K562 (cell line): ENCODE results near the gene SARS1. TPM values are rescaled to one million over a fixed set of nuclear protein-coding genes. Genes with fewer than 3 reads are reported as not detected.

Source experiments
- ARID1B ChIP-seq: fragments of 450-650 bp; IDR thresholded peaks from 2 replicates; pipeline ENCODE4 v1.6.1; 2016; ENCODE audit warnings: antibody characterized with exemption, mild to moderate bottlenecking, inconsistent platforms
- BCOR ChIP-seq: fragments of 450-650 bp; IDR thresholded peaks from 2 replicates; pipeline ENCODE4 v1.6.1; 2016
- CC2D1A ChIP-seq: fragments of 450-650 bp; IDR thresholded peaks from 2 replicates; pipeline ENCODE4 v1.6.1; 2017; ENCODE audit warnings: mild to moderate bottlenecking
- EP400 ChIP-seq: fragments of 450-650 bp; IDR thresholded peaks from 2 replicates; pipeline ENCODE4 v1.6.1; 2017; ENCODE audit warnings: antibody characterized with exemption, mild to moderate bottlenecking, moderate library complexity
- FIP1L1 ChIP-seq: fragments of 200-400 bp; formaldehyde crosslinking; IDR thresholded peaks from 2 replicates; pipeline ENCODE4 v1.6.1; 2018; ENCODE audit warnings: mild to moderate bottlenecking, low read depth, low read length; ENCODE audit not compliant: poor library complexity, severe bottlenecking
- MCM3 ChIP-seq: fragments of 450-650 bp; IDR thresholded peaks from 2 replicates; pipeline ENCODE4 v1.6.1; 2016
- MCM7 ChIP-seq, 2 experiments: fragments of 450-650 bp; IDR thresholded peaks; 2 replicates each; pipeline ENCODE4 v1.6.1; 2016 to 2018
- MTF1 ChIP-seq: fragments of 250-450 bp; sonication (Bioruptor Pico); IDR thresholded peaks from 2 replicates; pipeline ENCODE4 v1.9.0; 2021; ENCODE audit warnings: moderate library complexity, mild to moderate bottlenecking, inconsistent platforms, borderline replicate concordance
- NCOR1 ChIP-seq: fragments of 450-650 bp; IDR thresholded peaks from 2 replicates; pipeline ENCODE4 v1.6.1; 2016; ENCODE audit warnings: mild to moderate bottlenecking, moderate library complexity
- NFRKB ChIP-seq: fragments of 450-650 bp; IDR thresholded peaks from 2 replicates; pipeline ENCODE4 v1.6.1; 2016; ENCODE audit warnings: low read depth
- PCBP2 ChIP-seq: fragments of 200-400 bp; formaldehyde crosslinking; IDR thresholded peaks from 2 replicates; pipeline ENCODE4 v1.6.1; 2018; ENCODE audit warnings: low read length, low read depth, mild to moderate bottlenecking, moderate library complexity; ENCODE audit not compliant: poor library complexity, severe bottlenecking
- RBM22 ChIP-seq: fragments of 200-400 bp; formaldehyde crosslinking; IDR thresholded peaks from 2 replicates; pipeline ENCODE4 v1.6.1; 2018; ENCODE audit warnings: low read length, low read depth; ENCODE audit not compliant: poor library complexity, severe bottlenecking
- RBM34 ChIP-seq: fragments of 200-400 bp; formaldehyde crosslinking; IDR thresholded peaks from 2 replicates; pipeline ENCODE4 v1.6.1; 2018; ENCODE audit warnings: low read length, borderline replicate concordance; ENCODE audit not compliant: insufficient read depth
- RHOXF2B ChIP-seq: fragments of 250-450 bp; sonication (Bioruptor Pico); conservative IDR thresholded peaks from 2 replicates; pipeline ENCODE4 v1.5.1; 2021
- SMARCE1 ChIP-seq: fragments of 450-650 bp; IDR thresholded peaks from 2 replicates; pipeline ENCODE4 v1.7.1; 2016; ENCODE audit warnings: mild to moderate bottlenecking
- SOX6 ChIP-seq: fragments of 450-650 bp; IDR thresholded peaks from 2 replicates; pipeline ENCODE4 v1.6.1; 2014; ENCODE audit warnings: mild to moderate bottlenecking
- STAG1 ChIP-seq: sonication (generic); formaldehyde crosslinking; IDR thresholded peaks from 2 replicates; pipeline ENCODE4 v1.5.0; 2020; ENCODE audit warnings: missing genetic modification reagents, borderline replicate concordance
- STAT5B ChIP-seq: fragments of 250-450 bp; sonication (Bioruptor Pico); IDR thresholded peaks from 2 replicates; pipeline ENCODE4 v1.8.0; 2021; ENCODE audit warnings: mild to moderate bottlenecking, inconsistent platforms
- TAL1 ChIP-seq: fragments of 450-650 bp; IDR thresholded peaks from 2 replicates; pipeline ENCODE4 v1.6.1; 2016; ENCODE audit warnings: mild to moderate bottlenecking
- TCF7 ChIP-seq: sonication (generic); IDR thresholded peaks from 2 replicates; pipeline ENCODE4 v1.6.1; 2016; ENCODE audit warnings: antibody characterized with exemption, borderline replicate concordance
- TCFL5 ChIP-seq: fragments of 250-450 bp; sonication (Bioruptor Pico); conservative IDR thresholded peaks from 2 replicates; pipeline ENCODE4 v1.6.1; 2021; ENCODE audit warnings: mild to moderate bottlenecking, moderate library complexity, matching md5 sums
- TEAD1 ChIP-seq, 2 experiments: fragments of 450-650 bp in 1 of 2; sonication (generic) in 1 of 2; formaldehyde crosslinking; IDR thresholded peaks; 2 replicates each; pipeline versions ENCODE4 v1.4.0 to v1.8.0; 2020 to 2022; ENCODE audit warnings: mild to moderate bottlenecking in 2 of 2, missing genetic modification reagents in 1 of 2
- TEAD4 ChIP-seq, 2 experiments: sonication (generic) in 1 of 2; formaldehyde crosslinking in 1 of 2; IDR thresholded peaks; 2 replicates each; pipeline versions ENCODE4 v1.6.1 to v1.8.0; 2012 to 2022; ENCODE audit warnings: borderline replicate concordance in 1 of 2, inconsistent platforms in 1 of 2, low read length in 1 of 2, mild to moderate bottlenecking in 1 of 2, missing genetic modification reagents in 1 of 2
- ZNF121 ChIP-seq: sonication (generic); formaldehyde crosslinking; conservative IDR thresholded peaks from 2 replicates; pipeline ENCODE4 v1.8.0; 2022; ENCODE audit warnings: missing genetic modification reagents
- ZNF41 ChIP-seq: fragments of 250-450 bp; sonication (Bioruptor Pico); conservative IDR thresholded peaks from 2 replicates; pipeline ENCODE4 v1.4.0; 2020; ENCODE audit warnings: mild to moderate bottlenecking
- ZNF431 ChIP-seq: sonication (generic); formaldehyde crosslinking; IDR thresholded peaks from 2 replicates; pipeline ENCODE4 v1.8.0; 2022; ENCODE audit warnings: mild to moderate bottlenecking, missing genetic modification reagents
- ZNF780A ChIP-seq: fragments of 250-450 bp; sonication (Bioruptor Pico); IDR thresholded peaks from 2 replicates; pipeline ENCODE4 v1.5.0; 2021; ENCODE audit warnings: mild to moderate bottlenecking
- polyA plus RNA-seq, 8 experiments: library from polyadenylated mRNA; depleted of rRNA in 4 of 8; stranded (reverse) in 5 of 8; unstranded in 3 of 8; fragments of >200 nt; fragmentation: Nextera tagmentation in 2 of 8; fragmentation: Illumina TruSeq in 1 of 8; extraction: Ambion mirVana in 2 of 8; extraction: Trizol in 1 of 8; gene quantifications; 2 replicates each; pipeline versions ENCODE4 v1.2.1 to v1.2.3, GENCODE V29; 2011 to 2014; ENCODE audit warnings: inconsistent platforms in 1 of 8, missing spikeins in 1 of 8
- total RNA-seq, 7 experiments: library from RNA; depleted of rRNA in 6 of 7; stranded (reverse); fragments of >200 nt in 6 of 7; fragmentation: Illumina TruSeq in 2 of 7; extraction: Trizol in 2 of 7; gene quantifications; 2 replicates each; pipeline versions ENCODE4 v1.2.1 to v1.2.3, GENCODE V29; 2011 to 2021; ENCODE audit warnings: low replicate concordance in 1 of 7
- TF ChIP-seq, protein P1 (sequence below): sonication (generic); formaldehyde crosslinking; IDR thresholded peaks from 2 replicates; pipeline ENCODE4 v1.8.0; 2022; ENCODE audit warnings: mild to moderate bottlenecking, missing genetic modification reagents
- TF ChIP-seq, protein P2 (sequence below): fragments of 250-450 bp; sonication (Bioruptor Pico); IDR thresholded peaks from 2 replicates; pipeline ENCODE4 v1.8.0; 2021; ENCODE audit warnings: moderate library complexity, mild to moderate bottlenecking, inconsistent platforms
- TF ChIP-seq, protein P3 (sequence below): fragments of 250-450 bp; sonication (Bioruptor Pico); IDR thresholded peaks from 2 replicates; pipeline ENCODE4 v1.4.0; 2020; ENCODE audit warnings: borderline replicate concordance

Gene SARS1
- total and polyA plus RNA-seq, 9 of the 15 experiments (the other 6 are each of a cell fraction or from before 2014, with no cell fraction given), result 221 to 623 (median 254) TPM

DNA sequence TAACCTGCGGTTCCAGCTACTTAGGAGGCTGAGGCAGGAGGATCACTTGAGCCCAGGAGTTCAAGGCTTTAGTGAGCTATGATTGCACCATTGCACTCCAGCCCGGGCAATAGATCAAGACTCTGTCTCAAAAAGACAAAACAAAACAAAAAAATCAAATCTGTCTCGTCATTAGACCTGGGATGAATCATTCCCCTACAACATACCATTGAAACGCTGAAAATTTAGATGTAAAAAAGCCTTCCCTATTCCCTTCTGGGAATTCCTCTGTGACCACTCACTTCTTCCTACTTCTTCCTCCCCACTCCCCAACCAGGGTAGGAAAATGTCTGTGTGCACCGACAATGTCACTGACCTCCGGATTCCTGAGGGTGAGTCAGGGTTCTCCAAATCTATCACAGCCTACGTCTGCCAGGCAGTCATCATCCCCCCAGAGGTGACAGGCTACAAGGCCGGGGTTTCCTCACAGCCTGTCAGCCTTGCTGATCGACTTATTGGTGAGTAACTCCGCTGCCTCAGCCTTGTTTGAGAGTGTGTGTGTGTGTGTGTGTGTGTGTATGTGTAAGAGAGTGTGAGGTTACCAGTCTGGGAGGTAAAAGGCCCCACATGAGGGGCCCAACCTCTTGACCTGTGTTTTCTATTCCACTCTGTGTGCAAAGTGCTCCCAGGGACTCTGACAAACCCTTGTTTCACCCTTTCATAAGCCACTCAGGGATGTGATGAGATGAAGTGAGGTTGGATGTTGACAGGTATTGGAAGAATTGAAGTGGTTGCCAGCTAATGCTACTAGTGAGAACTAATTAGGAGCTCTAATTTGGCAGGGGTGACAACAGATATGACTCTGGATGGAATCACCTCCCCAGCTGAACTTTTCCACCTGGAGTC is 16.3 kb upstream of the SARS1 start (continued):
- TF ChIP-seq TEAD4 (IDR thresholded peaks at IDR 0.05; ENCODE audit: low read length) (peak; percentile 69), TEAD4 (CRISPR knock-in tag; IDR thresholded peaks at IDR 0.05; ENCODE audit: borderline replicate concordance) (no peak), CC2D1A (no peak; the same call in 1 of the 2 replicates), SMARCE1 (peak; percentile 81), RBM22 (no peak), TEAD1 (CRISPR knock-in tag; IDR thresholded peaks at IDR 0.05) (peak in 1 of 2 experiments; percentile 52; a peak in 2 of 4 replicates), ZNF121 (CRISPR knock-in tag) (peak; percentile 75; the same call in 1 of the 2 replicates), ARID1B (peak; percentile 72), MCM3 (no peak), STAG1 (CRISPR knock-in tag) (no peak), SOX6 (no peak), MCM7 (IDR thresholded peaks at IDR 0.05) (no peak; a peak in 1 of 4 replicates), NFRKB (no peak), ZNF41 (no peak), TAL1 (0 out of 2 replicates have a peak, but pooled peaks have one; percentile 8), BCOR (0 out of 2 replicates have a peak, but pooled peaks have one; percentile 22), RBM34 (no peak), FIP1L1 (no peak), EP400 (no peak), PCBP2 (no peak), ZNF431 (CRISPR knock-in tag) (no peak), STAT5B (no peak), RHOXF2B (CRISPR knock-in tag) (no peak), TCFL5 (CRISPR knock-in tag) (no peak), MTF1 (CRISPR knock-in tag) (no peak), TCF7 (no peak), NCOR1 (0 out of 2 replicates have a peak, but pooled peaks have one; percentile 30), ZNF780A (CRISPR knock-in tag) (no peak)
- TF ChIP-seq, protein P1, sequence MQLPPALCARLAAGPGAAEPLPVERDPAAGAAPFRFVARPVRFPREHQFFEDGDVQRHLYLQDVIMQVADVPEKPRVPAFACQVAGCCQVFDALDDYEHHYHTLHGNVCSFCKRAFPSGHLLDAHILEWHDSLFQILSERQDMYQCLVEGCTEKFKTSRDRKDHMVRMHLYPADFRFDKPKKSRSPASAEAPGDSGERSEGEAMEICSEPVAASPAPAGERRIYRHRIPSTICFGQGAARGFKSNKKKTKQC (CRISPR knock-in tag), result no peak
- TF ChIP-seq, protein P2, sequence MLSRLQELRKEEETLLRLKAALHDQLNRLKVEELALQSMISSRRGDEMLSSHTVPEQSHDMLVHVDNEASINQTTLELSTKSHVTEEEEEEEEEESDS (CRISPR knock-in tag), result no peak
- TF ChIP-seq, protein P3, sequence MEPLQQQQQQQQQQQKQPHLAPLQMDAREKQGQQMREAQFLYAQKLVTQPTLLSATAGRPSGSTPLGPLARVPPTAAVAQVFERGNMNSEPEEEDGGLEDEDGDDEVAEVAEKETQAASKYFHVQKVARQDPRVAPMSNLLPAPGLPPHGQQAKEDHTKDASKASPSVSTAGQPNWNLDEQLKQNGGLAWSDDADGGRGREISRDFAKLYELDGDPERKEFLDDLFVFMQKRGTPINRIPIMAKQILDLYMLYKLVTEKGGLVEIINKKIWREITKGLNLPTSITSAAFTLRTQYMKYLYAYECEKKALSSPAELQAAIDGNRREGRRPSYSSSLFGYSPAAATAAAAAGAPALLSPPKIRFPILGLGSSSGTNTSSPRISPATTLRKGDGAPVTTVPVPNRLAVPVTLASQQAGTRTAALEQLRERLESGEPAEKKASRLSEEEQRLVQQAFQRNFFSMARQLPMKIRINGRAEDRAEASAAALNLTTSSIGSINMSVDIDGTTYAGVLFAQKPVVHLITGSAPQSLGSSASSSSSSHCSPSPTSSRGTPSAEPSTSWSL (CRISPR knock-in tag), result no peak
